ENCODE results near the gene SAXO1. TPM values are rescaled to one million over a fixed set of nuclear protein-coding genes. Genes with fewer than 3 reads are reported as not detected.

SAXO1 gene
- total RNA-seq, 1 experiment from 2014 or later: not detected

GRCh38 chr9:18990494-18990893, 42.5 kb downstream of the SAXO1 start:
- ChIA-PET POLR2A (no interaction called here), CTCF (interaction anchor here (0.6 kb wide), 2 partner anchors 172 to 245 kb away, joined by 3 read pairs; no protein-coding TSS in a partner anchor)
- no peak for DNase-seq (ENCODE audit: unreplicated experiment)
- Mint-ChIP-seq H3K4me1 (ENCODE audit: insufficient read depth, unreplicated experiment) (no peaks in the 10 kb centered on the region), H3K27ac (ENCODE audit: low read depth, unreplicated experiment) (no peak overlapping the region), H3K36me3 (ENCODE audit: insufficient read depth, unreplicated experiment) (no peaks in the 10 kb centered on the region), H3K9me3 (ENCODE audit: unreplicated experiment) (no peaks in the 10 kb centered on the region), H3K27me3 (ENCODE audit: insufficient read depth, unreplicated experiment) (no peaks in the 10 kb centered on the region), H3K4me3 (ENCODE audit: unreplicated experiment) (no peak overlapping the region)
- BruUV-seq (replicated peaks): no TSS peak
- no peak for TF ChIP-seq CTCF (IDR thresholded peaks at IDR 0.05; ENCODE audit: unreplicated experiment)
- intact Hi-C loops (cut with micrococcal nuclease): no loop called here

- H3K36me3 Mint-ChIP-seq (ENCODE audit: insufficient read depth, unreplicated experiment): no peaks in the 10 kb centered on the region
- H3K27me3 Mint-ChIP-seq (ENCODE audit: insufficient read depth, unreplicated experiment): no peaks in the 10 kb centered on the region
- H3K4me1 Mint-ChIP-seq (ENCODE audit: insufficient read depth, unreplicated experiment): no peaks in the 10 kb centered on the region
- no peak for DNase-seq (ENCODE audit: unreplicated experiment)
- TF ChIP-seq CTCF (IDR thresholded peaks at IDR 0.05; ENCODE audit: unreplicated experiment): no peak
- H3K9me3 Mint-ChIP-seq (ENCODE audit: unreplicated experiment): no peaks in the 10 kb centered on the region
- no peak overlapping the region for H3K27ac Mint-ChIP-seq (ENCODE audit: low read depth, unreplicated experiment)
- intact Hi-C loops (cut with micrococcal nuclease): no loop called here
- ChIA-PET POLR2A (no interaction called here), CTCF (no interaction called here)
- no peak overlapping the region for H3K4me3 Mint-ChIP-seq (ENCODE audit: unreplicated experiment)
- no TSS peak for BruUV-seq (replicated peaks)
These were observed 43.1 kb downstream of the SAXO1 start for GRCh38 chr9:18989865-18990264.

- Mint-ChIP-seq H3K36me3 (ENCODE audit: insufficient read depth, unreplicated experiment) (no peaks in the 10 kb centered on the region), H3K27ac (ENCODE audit: low read depth, unreplicated experiment) (no peak overlapping the region), H3K9me3 (ENCODE audit: unreplicated experiment) (no peaks in the 10 kb centered on the region), H3K4me3 (ENCODE audit: unreplicated experiment) (no peak overlapping the region), H3K4me1 (ENCODE audit: insufficient read depth, unreplicated experiment) (no peaks in the 10 kb centered on the region), H3K27me3 (ENCODE audit: insufficient read depth, unreplicated experiment) (no peaks in the 10 kb centered on the region)
- BruUV-seq (replicated peaks): no TSS peak
- intact Hi-C loops (cut with micrococcal nuclease): no loop called here
- CTCF ChIA-PET: no interaction called here
- DNase-seq (ENCODE audit: unreplicated experiment): no peak
- POLR2A ChIA-PET: no interaction called here
- TF ChIP-seq CTCF (IDR thresholded peaks at IDR 0.05; ENCODE audit: unreplicated experiment): no peak
These were observed 43.9 kb downstream of the SAXO1 start for GRCh38 chr9:18989097-18989496.

GRCh38 chr9:18988003-18988402, 45.0 kb downstream of the SAXO1 start:
- POLR2A ChIA-PET: no interaction called here
- TF ChIP-seq CTCF (IDR thresholded peaks at IDR 0.05; ENCODE audit: unreplicated experiment): no peak
- Mint-ChIP-seq H3K27ac (ENCODE audit: low read depth, unreplicated experiment) (no peak overlapping the region), H3K9me3 (ENCODE audit: unreplicated experiment) (no peaks in the 10 kb centered on the region), H3K4me1 (ENCODE audit: insufficient read depth, unreplicated experiment) (no peaks in the 10 kb centered on the region), H3K27me3 (ENCODE audit: insufficient read depth, unreplicated experiment) (no peaks in the 10 kb centered on the region), H3K36me3 (ENCODE audit: insufficient read depth, unreplicated experiment) (no peaks in the 10 kb centered on the region), H3K4me3 (ENCODE audit: unreplicated experiment) (no peak overlapping the region)
- no TSS peak for BruUV-seq (replicated peaks)
- intact Hi-C loops (cut with micrococcal nuclease): no loop called here
- CTCF ChIA-PET: interaction anchor here (0.6 to 0.8 kb wide), 2 partner anchors 10 to 604 kb away, joined by 3 to 4 read pairs; no protein-coding TSS in a partner anchor
- no peak for DNase-seq (ENCODE audit: unreplicated experiment)

All from MCF 10A (cell line).